SU-DHL-6 (cell line): ENCODE measurements around the gene HELZ2.

Experiments
- CTCF ChIP-seq: fragments of 200-600 bp; sonication (generic); IDR thresholded peaks from one replicate; pipeline ENCODE4 v1.5.1; 2017; ENCODE audit warnings: antibody characterized with exemption, mild to moderate bottlenecking, low read length, moderate library complexity; ENCODE audit not compliant: insufficient read depth, poor library complexity, severe bottlenecking
- EZH2phosphoT487 ChIP-seq: fragments of 200-600 bp; sonication (generic), shearing (Covaris generic); conservative IDR thresholded peaks from 2 replicates; pipeline ENCODE4 v1.6.1; 2018; ENCODE audit warnings: mild to moderate bottlenecking, antibody characterized with exemption, low read length, moderate library complexity, mixed read lengths

GRCh38 chr20:63589261-63590217 is 15.5 kb upstream of the HELZ2 start:
- TF ChIP-seq EZH2phosphoT487 (no peak), CTCF (no peak)
